Fibroblast of mammary gland (primary cell): ENCODE measurements around the gene MAP3K3.

Experiments used
- DNase-seq: peaks from one replicate; pipeline ENCODE4 v3.0.0-alpha.2; 2010; ENCODE audit warnings: low read depth
- H3K4me3 ChIP-seq: 2 replicates; pipeline ENCODE4 v1.5.1; 2011; ENCODE audit warnings: low read depth, mild to moderate bottlenecking, low read length, moderate library complexity; ENCODE audit not compliant: control insufficient read depth
- TF ChIP-seq, protein P1 (sequence below): conservative IDR thresholded peaks from 2 replicates; pipeline ENCODE4 v1.5.1; 2011; ENCODE audit warnings: low read depth, low read length, inconsistent platforms; ENCODE audit not compliant: control insufficient read depth, insufficient read depth

MAP3K3 gene

DNA sequence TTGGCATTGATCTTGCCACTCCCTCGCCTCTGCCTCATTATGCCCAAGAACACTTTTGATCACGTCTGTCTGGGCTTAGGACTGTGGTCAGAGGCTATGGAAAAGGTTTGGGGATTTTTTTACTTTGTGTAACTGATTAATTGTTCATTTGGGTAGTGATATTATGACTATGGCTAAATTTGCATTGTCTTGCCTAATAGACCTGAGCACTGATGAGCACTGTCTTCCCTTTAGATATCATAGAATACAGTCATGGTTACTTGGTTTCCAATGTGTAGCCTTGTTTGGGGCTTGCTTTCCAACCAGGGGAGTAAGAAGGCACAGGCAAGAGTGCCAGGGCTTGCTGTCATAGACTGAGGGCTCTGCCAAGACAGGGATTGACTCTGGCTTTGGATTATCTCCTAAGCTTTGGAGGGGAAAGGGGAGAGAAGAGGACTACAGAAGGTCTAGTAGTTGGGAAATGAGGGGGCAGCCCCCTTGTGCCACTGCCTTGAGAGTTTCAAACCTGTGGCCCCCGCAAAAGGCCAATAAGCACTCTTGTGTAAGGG, 64.0 kb downstream of the MAP3K3 start:
- H3K4me3 ChIP-seq = no peak overlapping the region
- TF ChIP-seq, protein P1, sequence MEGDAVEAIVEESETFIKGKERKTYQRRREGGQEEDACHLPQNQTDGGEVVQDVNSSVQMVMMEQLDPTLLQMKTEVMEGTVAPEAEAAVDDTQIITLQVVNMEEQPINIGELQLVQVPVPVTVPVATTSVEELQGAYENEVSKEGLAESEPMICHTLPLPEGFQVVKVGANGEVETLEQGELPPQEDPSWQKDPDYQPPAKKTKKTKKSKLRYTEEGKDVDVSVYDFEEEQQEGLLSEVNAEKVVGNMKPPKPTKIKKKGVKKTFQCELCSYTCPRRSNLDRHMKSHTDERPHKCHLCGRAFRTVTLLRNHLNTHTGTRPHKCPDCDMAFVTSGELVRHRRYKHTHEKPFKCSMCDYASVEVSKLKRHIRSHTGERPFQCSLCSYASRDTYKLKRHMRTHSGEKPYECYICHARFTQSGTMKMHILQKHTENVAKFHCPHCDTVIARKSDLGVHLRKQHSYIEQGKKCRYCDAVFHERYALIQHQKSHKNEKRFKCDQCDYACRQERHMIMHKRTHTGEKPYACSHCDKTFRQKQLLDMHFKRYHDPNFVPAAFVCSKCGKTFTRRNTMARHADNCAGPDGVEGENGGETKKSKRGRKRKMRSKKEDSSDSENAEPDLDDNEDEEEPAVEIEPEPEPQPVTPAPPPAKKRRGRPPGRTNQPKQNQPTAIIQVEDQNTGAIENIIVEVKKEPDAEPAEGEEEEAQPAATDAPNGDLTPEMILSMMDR = no peak
- no peak for DNase-seq

DNA sequence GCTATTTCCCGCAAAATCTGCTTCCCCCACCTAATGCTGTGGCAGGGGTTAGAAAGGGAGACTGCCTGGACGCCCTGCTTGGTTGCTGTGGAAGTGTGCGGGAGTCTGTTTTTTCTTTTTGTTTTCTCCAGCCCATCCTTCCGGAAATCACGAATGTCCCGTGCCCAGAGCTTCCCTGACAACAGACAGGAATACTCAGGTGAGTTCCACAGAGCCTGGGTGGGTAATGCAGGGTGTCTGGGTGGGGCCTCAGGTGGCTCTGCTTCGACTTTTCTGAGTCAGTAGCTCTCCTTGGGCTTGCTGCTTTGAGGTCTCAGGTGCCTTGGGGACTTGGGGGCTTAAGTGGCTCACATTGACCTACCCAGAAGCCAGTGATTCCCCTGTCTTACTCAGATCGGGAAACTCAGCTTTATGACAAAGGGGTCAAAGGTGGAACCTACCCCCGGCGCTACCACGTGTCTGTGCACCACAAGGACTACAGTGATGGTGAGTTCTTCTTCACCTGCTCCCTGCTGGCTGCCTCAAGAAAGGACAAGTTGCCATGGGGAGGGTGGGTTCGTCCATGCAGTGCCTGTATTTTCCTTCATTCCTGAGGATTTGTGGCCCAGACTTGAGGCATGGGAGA, 66.3 kb downstream of the MAP3K3 start:
- TF ChIP-seq, protein P1 = no peak
- no peak for DNase-seq
- no peak overlapping the region for H3K4me3 ChIP-seq

DNA sequence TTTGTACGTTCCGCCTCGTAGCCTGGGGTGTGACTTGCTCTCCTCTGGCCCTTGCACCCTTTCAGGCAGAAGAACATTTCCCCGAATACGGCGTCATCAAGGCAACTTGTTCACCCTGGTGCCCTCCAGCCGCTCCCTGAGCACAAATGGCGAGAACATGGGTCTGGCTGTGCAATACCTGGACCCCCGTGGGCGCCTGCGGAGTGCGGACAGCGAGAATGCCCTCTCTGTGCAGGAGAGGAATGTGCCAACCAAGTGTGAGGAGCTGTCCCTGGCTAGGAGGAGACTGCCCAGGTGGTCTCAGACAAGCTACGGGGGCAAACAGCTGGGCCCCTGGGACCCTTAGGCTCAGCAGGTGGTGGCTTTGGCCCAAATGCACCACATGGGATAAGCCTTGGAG, 67.3 kb downstream of the MAP3K3 start:
- no peak for DNase-seq
- TF ChIP-seq, protein P1 = no peak

DNA sequence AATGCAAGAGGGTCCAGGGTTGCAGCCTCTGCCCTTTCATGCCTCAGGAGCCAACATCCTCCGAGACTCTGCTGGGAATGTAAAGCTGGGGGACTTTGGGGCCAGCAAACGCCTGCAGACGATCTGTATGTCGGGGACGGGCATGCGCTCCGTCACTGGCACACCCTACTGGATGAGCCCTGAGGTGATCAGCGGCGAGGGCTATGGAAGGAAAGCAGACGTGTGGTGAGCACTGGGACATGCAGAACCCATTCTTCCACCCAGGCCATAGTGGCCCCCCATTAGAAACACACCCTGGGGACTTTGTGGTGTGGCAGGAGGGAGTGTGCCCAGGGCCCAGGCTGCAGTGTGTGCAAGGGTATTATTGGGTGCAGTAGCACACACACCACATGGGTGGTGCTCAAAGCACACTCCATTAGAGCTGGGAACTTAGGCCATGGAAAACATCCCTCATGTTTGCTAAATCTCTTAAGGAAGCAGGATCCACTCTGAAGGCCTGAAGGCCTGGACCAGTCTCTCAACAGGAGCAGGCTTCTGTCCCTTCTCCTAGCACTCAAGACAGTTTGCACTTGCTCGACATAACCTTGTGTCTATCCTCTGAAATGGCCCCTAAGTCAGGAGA, 70.1 kb downstream of the MAP3K3 start:
- TF ChIP-seq, protein P1 = no peak

More for the DNA sequence above, 67.3 kb downstream of the MAP3K3 start:
- H3K4me3 ChIP-seq = no peak overlapping the region

DNA sequence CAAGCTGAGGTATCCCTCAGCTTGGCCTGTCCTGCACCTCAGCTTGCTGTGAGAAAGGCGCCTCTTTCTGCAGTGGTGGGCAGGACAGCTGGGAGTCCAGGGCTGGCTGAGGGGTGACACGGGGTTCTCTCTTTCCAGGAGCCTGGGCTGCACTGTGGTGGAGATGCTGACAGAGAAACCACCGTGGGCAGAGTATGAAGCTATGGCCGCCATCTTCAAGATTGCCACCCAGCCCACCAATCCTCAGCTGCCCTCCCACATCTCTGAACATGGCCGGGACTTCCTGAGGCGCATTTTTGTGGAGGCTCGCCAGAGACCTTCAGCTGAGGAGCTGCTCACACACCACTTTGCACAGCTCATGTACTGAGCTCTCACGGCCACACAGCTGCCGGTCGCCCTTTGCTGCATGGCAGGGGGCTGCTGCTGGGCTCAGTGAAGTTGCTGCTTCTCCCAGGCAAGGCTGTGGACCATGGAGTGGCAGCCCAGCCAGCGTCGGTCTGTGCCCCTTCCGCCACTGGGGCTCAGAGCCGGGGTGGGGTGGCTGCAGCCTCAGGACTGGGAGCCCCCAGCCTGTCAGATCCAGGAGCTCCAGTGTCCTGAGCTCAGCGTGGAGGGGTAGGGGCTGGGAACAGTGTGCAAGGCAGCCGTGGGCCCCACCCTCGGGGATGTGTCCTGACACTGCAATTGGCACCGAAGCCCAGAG, 71.3 kb downstream of the MAP3K3 start:
- DNase-seq = no peak
- H3K4me3 ChIP-seq = no peak overlapping the region
- TF ChIP-seq, protein P1 = no peak

More for the DNA sequence above, 70.1 kb downstream of the MAP3K3 start:
- DNase-seq = no peak
- H3K4me3 ChIP-seq = no peak overlapping the region

DNA sequence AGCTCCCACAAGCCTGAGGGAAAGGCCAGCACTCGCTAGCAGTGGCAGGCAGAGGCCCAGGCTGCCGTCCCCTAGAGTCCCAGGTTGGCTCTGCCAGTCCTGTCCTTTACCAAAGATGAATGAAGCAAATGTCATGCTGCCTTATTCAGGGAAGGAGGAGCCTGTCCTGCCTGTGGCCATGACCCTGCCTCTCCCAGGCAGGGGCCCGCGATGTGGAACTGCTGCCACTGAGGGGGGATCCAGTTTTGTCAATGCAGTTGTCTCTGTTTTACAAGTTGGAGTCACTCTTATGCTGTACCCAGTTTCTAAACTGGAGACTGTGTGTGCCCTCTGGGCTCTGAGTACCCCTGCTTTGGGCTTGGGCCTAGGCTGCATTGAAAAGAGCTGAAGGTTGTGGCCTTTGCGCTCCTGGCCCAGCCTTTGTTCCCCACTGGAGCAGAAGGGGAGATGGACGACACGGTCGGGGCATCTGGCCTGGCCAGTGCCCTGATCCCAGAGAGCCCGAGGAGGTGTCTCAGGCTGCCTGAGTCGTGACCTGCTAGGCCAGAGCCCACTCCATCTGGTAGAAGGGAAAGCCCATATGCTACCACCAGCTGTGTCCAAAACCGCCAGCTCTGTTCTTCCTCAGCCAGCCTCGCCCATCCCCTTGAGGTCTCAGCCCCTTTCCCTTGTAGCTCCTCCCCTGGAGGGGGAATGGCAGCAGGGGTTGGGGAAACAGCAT, 72.2 kb downstream of the MAP3K3 start:
- DNase-seq = no peak
- H3K4me3 ChIP-seq = no peak overlapping the region
- TF ChIP-seq, protein P1 = no peak
